Posterior cingulate gyrus (tissue), 11 donors: ENCODE data around the gene PPDPF.

Source experiments
- DNase-seq, 10 donors: peaks; one replicate each; pipeline versions ENCODE4 v3.0.0 to v3.0.0-alpha.2; 2020 to 2021; ENCODE audit warnings: mixed read lengths in 3 of 10
- intact Hi-C: fragments of 100-400 bp; cut with DNase I; formaldehyde crosslinking; loops from one replicate; pipeline ENCODE4 v1.15.1; 2023

PPDPF gene

DNA sequence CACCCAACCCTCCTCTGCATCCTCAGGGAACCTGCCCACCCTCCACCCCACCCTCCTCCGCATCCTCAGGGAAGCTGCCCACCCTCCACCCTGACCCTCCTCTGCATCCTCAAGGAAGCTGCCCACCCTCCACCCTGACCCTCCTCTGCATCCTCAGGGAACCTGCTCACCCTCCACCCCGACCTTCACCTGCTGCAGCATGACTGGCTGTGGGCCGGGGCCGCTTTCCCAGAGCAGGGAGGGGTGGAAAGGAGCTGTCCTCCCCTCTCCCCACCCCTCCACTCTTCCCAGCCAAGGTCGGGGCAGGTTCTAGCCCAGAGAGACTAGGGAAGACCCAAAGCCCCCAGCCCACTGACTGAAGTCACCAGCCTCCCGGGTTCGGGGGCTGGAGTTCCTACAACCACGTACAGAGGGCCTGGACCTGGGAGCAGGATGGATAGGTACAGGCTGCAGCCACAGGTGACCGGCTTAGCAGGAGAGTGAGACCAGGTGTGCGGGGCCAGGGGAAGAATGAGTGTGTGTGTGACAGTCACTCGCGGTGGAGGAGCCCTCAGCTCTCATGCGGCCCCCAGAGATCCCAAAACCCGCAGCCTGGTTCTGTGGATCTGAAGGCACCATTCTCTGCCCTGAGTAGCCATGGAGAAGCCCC is 33.3 kb upstream of the PPDPF start:
- intact Hi-C loops, result no loop called here
- peak in 1 of 10 donors; percentile 70 for DNase-seq

DNA sequence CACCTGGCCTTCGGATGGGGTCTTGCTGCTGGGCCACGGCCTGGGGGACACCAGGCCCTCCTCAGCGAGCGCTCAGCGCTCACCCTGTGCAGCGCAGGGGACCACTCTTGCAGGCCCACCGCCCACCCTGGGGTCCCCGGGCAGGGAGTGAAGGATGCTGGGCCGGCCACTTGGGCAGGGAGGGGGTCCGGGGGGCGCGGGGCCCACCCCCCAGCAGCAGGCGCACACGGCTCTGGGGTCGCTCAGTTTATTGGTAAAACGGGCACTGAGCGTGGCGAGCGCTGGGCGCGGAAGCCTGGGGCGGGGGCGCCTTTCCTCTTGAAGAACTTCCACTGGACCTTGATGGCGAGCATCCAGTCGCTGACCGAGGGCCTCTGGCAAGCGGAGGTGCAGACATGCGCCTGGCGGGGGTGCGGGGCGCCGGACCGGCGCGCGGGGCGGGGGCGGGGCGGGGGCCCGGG is 32.8 kb upstream of the PPDPF start:
- intact Hi-C loops, result no loop called here

DNA sequence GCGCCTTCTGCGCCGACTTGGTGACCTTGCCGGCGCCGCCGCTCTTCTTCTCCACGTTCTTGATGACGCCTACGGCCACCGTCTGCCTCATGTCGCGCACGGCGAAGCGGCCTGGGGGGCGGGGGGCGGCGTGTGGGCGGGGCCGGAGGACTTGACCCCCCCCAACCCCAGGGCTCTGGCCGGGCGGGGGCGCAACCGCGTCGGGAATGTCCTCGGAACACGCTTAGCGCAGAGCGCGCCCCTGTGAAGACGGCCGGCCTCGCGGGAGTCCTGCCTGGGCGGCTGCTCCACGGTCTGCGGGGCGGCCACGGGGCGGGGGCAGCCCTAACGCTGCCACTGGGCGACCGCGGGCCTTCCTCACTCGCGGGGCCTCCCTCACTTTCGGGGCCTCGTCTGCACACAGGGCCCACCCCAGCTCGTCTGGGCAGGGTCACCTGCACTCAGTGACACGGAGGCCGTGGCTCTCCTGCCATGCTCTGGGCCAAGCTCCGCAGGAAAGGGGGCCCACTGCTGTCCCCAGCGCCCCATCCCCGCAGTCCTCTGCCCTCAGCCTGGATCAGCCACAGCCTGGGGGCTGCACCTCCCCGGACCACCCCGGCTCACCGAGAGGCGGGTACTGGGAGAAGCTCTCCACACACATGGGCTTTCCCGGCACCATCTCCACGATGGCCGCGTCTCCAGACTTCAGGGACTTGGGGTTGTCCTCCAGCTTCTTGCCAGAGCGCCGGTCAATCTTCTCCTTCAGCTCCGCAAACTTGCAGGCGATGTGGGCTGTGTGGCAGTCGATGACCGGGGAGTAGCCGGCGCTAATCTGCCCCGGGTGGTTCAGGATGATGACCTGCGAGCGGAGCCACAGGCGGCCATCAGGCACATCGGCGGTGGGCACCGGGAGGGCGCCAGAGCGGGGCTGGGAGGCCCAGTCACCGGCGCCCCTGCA is 32.0 kb upstream of the PPDPF start:
- peak in 3 of 10 donors; percentile 70 to 86 (median 79) for DNase-seq
- intact Hi-C loops, result no loop called here

More for the DNA sequence above, 32.8 kb upstream of the PPDPF start:
- DNase-seq, result peak in 1 of 10 donors; percentile 69

DNA sequence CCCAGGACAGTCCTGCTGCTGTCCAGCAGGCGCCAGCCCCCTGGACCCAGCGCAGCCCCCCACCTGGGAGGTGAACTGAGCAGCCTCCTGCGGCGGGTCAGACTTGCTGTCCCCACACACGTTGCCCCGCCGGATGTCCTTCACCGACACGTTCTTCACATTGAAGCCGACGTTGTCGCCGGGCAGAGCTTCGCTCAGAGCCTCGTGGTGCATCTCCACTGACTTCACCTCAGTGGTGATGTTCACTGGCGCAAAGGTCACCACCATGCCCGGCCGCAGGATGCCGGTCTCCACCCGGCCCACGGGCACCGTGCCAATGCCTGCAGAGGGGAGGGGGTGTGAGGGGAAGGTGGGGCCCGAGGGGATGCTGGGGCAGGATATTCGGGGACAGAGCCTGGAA is 30.1 kb upstream of the PPDPF start:
- peak in 3 of 10 donors; percentile 70 to 86 (median 80) for DNase-seq
- intact Hi-C loops, result no loop called here

DNA sequence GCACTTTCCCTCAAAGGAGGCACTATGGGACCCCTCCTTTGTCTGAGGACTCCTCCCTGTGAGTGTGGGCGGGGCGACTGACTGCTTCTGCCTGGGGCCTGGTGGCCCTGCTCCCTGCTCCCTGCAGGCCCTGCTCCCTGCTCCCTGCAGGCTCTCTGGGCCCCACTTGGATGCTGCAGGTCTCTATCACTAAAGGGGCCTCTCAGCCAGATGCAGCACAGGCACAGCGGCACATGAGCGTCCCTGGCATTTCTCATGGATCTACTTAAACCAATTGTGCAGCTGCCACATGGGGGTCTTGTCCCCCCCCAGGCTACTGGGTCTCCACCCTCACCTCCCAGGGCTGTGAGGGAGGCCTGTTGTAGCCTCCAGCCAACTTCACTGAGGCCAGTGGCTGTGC is 29.5 kb upstream of the PPDPF start:
- intact Hi-C loops, result no loop called here

DNA sequence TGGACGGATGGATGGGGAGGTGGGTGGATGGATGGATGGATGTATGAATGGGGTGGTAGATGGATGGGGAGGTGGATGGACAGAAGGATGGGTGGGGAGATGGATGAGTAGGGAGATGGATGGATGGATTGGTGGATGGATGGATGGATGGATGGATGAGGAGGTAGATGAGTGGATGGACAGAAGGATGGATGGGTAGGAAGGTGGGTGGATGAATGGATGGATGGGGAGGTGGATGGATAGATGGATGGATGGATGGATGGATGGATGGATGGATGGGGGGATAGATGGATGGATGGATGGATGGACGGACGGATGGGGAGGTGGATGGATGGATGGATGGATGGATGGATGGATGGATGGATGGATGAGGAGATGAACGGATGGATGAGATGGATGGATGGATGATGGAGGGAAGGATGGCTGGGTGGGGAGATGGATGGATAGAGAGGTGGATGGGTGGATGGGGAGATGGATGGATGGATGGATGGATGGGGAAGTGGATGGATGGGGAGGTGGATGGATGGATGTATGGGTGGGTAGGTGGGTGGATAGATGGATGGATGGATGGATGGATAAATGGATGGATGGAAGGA is 28.8 kb upstream of the PPDPF start:
- DNase-seq, result peak in 1 of 10 donors; percentile 1
- intact Hi-C loops, result no loop called here

More for the DNA sequence above, 29.5 kb upstream of the PPDPF start:
- peak in 2 of 10 donors; percentile 25 to 28 for DNase-seq

DNA sequence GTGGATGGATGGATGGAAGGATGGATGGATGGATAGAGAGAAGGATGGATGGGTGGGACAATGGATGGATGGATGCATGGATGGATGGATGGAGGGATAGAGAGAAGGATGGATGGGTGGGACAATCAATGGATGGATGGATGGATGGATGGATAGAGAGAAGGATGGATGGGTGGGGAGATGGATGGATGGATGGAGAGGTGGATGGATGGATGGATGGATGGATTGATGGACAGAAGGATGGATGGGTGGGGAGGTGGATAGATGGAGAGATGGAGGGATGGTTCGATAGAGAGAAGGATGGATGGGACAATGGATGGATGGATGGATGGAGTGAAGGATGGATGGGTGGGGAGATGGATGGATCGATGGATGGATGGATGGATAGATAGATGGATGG is 28.0 kb upstream of the PPDPF start:
- intact Hi-C loops, result no loop called here
- DNase-seq, result no peak

DNA sequence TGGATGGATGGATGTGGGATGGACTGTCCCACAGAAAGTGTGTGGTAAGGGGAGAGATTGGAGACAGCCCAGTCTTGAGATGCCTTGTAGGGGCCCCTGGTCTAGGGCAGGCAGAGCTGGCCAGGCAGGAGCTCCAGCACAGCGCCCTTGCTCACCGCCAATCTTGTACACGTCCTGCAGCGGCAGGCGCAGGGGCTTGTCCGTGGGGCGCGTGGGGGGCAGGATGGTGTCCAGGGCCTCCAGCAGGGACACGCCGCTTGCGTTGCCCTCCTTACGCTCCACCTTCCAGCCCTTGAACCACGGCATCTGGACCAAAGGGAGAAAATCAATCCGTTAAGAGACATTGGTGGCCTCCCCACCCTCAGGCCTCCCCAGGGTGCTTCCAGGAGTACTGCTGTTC is 27.6 kb upstream of the PPDPF start:
- peak in 3 of 10 donors; percentile 42 to 63 (median 58) for DNase-seq
- intact Hi-C loops, result no loop called here

DNA sequence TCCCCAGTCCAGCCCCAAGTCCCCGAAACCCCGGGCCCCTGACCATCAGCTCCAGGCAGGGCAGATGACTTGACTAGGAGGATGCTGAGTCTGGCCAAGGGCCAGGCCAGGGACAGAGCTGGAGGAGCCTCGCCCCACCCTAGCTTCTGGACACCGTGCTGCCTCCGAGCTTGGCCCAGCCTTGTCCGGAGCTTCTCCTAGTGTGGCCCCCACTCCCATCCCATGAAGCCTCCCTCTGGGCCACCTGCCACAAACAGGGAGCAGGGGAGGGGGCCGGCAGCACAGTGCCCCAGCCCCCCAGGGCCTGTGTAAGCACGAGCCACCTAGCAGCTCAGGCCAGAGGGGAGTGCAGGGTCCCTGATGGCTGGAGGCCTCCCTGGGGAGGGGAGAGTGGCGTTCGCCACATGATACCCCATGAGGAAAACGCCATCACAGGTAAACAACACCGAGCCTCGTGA is 27.0 kb upstream of the PPDPF start:
- intact Hi-C loops, result no loop called here
- peak in 3 of 10 donors; percentile 53 to 72 (median 63) for DNase-seq

DNA sequence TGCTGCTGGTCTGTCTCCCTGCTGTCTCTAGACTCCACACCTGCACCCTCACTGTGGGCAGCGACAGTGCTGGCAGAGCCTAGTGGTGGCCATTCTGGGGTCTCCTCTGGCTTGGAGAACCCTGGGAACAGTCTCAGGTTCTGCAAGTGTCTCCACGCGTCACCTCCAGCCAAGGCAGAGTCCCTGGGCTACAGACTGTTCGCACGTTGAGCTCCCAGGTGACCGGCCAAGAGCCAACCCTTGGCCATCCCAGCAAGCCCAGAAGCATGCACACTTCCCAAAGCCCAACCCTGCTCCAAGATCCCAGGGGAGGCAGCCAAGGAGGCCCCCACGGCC is 26.5 kb upstream of the PPDPF start:
- intact Hi-C loops, result no loop called here
- peak in 2 of 10 donors; percentile 39 to 47 for DNase-seq

DNA sequence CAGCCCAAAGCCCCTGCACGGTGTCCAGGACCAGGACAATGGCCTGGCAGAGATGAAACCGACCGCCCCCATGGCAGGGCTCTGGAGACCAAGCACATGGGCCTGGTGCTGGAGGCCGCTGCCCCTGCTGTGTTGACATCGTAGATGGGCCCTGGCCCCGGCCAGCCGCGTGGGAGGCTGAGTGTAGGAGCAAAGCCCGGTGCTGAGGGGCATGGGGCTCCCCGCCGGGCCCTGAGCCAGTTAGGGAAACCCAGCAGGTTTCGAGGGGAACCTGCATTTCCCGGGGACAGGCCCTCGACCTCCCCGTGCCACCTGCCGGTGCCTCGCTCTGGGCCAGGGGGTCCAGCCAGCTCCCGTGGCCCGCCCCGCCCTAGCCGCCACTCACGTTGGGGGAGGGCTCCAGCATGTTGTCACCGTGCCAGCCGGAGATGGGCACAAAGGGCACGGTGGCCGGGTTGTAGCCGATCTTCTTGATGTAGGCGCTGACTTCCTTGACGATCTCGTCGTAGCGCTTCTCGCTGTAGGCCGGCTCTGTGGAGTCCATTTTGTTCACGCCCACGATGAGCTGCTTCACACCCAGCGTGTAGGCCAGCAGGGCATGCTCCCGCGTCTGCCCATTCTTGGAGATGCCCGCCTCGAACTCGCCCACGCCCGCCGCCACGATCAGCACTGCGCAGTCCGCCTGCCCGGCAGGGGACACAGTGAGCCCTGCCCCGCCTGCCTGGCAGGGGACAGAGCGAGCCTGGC is 26.0 kb upstream of the PPDPF start:
- intact Hi-C loops, result no loop called here
- peak in 3 of 10 donors; percentile 85 to 89 (median 88) for DNase-seq

DNA sequence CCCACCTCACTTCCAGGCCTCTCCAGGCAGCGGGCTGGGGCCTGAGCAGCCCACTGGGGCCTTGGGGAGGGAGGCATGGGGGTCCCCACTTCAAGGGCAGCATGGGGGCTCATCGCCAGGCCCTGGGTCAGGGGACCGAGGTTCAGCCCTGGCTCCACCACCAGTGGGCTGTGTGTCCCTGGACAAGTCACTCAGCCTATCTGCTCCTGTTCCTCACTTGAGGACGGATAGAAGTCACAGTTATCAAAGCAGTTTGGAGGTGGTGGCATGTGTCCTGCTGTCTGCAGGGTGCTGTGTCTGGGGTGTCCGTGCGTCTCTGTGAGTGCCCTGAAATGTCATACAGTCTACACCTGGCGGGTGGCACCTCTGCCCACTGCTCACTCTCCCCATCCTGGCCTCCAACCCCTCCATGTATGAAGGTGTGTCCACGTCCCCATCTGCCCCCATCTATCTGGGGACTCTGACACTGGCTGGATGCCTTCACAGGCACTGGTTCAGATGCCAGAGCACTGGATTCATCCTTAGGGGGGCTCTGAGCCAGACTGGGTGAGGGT is 25.3 kb upstream of the PPDPF start:
- peak in 2 of 10 donors; percentile 56 to 79 for DNase-seq
- intact Hi-C loops, result no loop called here

DNA sequence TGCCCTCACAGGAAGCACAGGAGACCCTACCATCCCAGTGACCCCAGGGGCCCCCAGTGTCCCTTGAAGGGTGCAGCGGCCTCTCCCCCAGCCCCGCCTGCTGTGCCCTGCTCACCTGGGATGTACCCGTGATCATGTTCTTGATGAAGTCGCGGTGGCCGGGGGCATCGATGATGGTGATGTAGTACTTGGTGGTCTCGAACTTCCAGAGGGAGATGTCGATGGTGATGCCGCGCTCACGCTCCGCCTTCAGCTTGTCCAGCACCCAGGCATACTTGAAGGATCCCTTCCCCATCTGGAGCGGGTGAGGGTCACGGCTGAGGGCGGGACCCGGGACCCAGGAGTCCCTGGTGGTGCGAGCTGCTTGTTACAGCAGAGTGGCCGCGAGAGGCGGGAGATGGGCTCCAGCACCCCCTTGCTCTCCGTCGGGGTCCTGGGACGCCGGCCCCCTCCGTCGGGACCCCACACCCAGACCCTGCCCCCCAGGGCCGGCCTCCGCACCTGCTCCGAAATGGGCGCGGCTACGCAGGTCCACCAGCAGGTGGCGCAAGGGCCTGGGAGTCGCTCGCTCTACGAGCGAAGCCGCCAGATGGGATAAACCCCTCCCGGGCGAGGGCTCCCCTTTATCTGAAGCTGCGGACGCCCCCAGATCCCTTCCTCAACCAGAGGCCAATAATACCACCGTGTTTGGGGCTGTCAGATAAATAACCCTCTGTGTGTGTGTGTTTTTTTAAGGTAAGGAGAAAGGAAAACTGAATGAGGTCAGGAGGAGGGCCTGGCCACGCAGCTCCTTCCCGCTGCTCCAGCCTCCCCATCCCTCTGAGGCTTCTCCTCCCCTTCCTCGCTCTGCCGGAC is 24.6 kb upstream of the PPDPF start:
- intact Hi-C loops, result loop anchor here (1.0 kb wide), 2 partner anchors 24 to 478 kb away; partner anchors contain the start of gene PPDPF
- peak in 8 of 10 donors; percentile 61 to 93 (median 74) for DNase-seq

DNA sequence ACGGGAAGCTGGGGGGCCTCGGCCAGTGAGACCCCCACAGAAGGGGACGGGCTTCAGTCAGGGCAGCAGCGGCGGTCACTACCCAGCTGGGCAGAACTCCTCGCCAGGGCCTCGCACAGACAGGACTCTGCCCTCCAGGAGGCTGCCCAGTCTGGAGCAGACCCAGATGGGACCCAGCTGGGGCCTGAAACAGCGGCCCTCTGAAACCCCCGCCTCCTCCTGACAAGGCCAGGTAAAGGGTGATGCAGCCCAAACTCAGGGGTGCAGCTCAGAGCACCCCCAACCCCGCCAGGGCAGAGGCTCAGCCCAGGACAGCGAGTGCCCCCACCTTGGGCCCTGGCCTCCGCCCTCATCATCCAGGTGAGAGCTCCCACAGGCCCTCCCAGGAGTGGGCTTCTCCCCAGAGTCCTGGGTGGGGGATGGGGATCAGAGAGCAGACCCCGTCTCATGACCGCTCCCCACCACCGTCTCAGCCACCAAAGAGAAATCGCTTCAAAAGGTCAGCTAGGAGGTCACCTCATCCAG is 23.9 kb upstream of the PPDPF start:
- intact Hi-C loops, result loop anchor here (1.0 kb wide), 2 partner anchors 24 to 478 kb away; partner anchors contain the start of gene PPDPF
- peak in 3 of 10 donors; percentile 57 to 81 (median 76) for DNase-seq

DNA sequence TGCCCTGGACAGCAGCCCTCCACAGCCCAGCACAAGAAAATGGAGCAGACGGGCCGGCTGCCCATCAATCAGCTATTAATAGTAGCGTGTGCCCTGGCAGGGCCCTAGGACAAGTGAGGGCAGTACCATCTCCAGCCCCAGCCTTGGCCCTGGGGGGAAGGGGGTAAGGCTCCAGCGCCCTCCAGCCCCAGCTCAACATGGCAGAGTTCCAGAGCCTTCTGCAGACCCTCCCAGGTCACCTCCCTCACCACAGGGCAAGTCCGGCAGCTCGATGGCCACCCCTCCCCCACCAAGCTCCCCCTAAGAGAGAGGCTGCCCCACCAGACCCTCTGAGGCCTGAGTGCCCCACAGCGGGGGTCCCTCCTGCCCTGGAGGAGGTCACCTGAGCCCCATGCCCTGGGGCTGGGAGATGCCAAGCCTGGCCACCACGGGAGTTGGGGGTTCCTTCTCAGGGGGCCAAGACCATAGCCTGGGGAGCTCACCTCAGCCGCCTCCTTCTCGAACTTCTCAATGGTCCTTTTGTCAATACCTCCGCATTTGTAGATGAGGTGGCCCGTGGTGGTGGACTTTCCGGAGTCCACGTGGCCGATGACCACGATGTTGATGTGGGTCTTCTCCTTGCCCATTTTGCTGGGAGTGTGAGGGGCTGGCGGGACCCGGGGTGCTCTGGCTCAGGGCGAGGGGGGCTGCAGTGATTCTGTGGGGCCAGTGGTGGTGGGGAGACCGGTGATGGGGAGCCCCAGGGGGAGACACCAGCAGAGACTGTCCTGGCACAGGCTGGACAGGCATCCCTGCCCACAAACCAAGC is 23.2 kb upstream of the PPDPF start:
- intact Hi-C loops, result no loop called here
- DNase-seq, result peak in 3 of 10 donors; percentile 47 to 69 (median 57)

DNA sequence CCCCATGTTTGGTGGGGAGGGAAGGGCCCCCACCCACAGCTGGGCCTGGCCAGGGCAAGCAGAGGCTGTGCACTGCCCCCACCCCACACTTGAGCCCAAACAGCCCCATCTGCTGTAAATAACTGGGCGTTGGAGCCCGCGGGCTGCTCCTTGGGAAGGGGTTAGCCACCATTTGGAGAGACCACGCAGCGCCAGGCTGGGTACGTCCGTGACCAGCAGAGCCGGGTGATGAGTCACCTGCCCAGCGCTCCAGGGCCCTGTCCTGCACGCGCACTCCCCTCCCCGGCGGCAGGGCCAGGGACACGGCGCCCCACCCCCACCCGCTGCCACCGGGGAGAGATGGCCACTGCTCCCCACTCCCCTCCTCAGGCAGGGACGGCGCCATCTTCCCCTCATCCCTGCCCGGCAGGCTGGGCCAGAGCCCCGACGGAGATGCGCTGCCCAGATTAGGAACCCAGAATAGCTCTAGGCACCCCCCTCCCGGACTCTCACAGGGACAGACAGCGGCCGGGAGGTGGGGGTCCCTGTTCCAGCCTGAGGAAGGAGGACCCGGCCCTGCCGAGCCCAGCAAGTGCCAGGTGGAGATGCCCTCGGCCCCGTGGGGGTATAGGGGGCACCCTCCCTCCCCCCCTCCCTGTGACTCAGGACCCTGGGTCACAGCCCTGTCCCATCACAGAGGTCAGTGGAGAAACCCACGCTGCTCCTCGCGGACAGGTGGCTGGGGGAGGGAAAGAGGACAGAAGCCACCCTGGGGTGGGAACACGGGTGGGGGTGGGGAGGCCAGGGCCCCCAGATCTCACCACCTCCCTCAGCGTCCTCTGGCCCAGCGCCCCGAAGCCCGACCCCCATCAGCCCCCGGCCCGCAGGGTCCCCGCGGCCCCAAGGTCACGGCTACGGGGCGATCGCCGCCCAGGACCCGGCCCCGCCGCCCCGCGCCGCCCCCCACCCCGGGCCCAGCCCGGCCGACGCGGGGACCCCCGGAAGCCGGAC is 22.3 kb upstream of the PPDPF start:
- DNase-seq, result peak in 3 of 10 donors; percentile 87 to 92 (median 89)
- intact Hi-C loops, result no loop called here
